Activated CD4-positive, alpha-beta memory T cell treated with anti-CD3 and anti-CD28 coated beads for 36 hours (primary cell): Measurements from ENCODE around the gene BRMS1L. TPM values are rescaled to one million over a fixed set of nuclear protein-coding genes. Genes with fewer than 3 reads are reported as not detected.

Source experiments
- CTCF ChIA-PET: fragments of 350-600 bp; sonication (Branson Sonifier 250); formaldehyde crosslinking; loops from one replicate; lab custom pipeline; 2021; ENCODE audit warnings: antibody characterized with exemption, inconsistent platforms; lab: Charles Lee
- POLR2A ChIA-PET: fragments of 350-600 bp; sonication (Branson Sonifier 250); formaldehyde crosslinking; loops from one replicate; lab custom pipeline; 2021; ENCODE audit warnings: antibody characterized with exemption; lab: Charles Lee
- DNase-seq: peaks from one replicate; pipeline ENCODE4 v3.0.0-alpha.2; 2020
- H3K27ac Mint-ChIP-seq: one replicate; pipeline ENCODE4 v1.8.0; 2021; ENCODE audit warnings: mixed read lengths
- H3K27me3 Mint-ChIP-seq: one replicate; pipeline ENCODE4 v1.8.0; 2021; ENCODE audit warnings: mixed read lengths
- H3K36me3 Mint-ChIP-seq: one replicate; pipeline ENCODE4 v1.8.0; 2021; ENCODE audit warnings: mixed read lengths
- H3K4me1 Mint-ChIP-seq: one replicate; pipeline ENCODE4 v1.8.0; 2021; ENCODE audit warnings: low read depth, mixed read lengths
- H3K4me3 Mint-ChIP-seq: one replicate; pipeline ENCODE4 v1.8.0; 2021; ENCODE audit warnings: mild to moderate bottlenecking, mixed read lengths
- H3K9me3 Mint-ChIP-seq: one replicate; pipeline ENCODE4 v1.8.0; 2021; ENCODE audit warnings: mixed read lengths
- intact Hi-C: fragments of 100-400 bp; cut with micrococcal nuclease; formaldehyde crosslinking; loops from one replicate; pipeline ENCODE4 v1.15.1; 2023
- total RNA-seq, 2 experiments: library from RNA; stranded (reverse); gene quantifications; one replicate each; pipeline ENCODE4 v1.2.3, GENCODE V29; 2021

BRMS1L gene
- total RNA-seq, 2 experiments from 2014 or later, result 5.6 to 6.1 TPM

DNA sequence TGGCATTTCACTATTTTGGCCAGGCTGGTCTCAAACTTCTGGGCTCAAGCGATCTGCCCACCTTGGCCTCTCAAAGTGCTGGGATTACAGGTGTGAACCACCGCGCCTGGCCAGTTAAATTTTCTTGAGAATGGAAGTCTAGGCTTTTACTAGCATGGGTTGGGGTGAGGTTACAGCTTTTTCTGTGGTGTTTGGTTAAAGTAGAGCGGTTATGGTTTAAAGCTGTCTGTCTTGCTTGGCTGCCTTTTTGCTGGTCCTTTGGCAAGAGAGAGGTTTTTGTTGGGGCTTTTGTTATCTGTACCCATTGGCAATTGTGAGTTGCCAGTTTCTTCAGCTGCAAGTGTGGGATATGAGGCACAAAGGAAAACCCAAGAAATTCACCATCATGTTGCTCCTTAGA is 84.1 kb downstream of the BRMS1L start:
- no peak overlapping the region for H3K27ac Mint-ChIP-seq
- H3K27me3 Mint-ChIP-seq, result peaks cover 4% of the 10 kb centered on the region
- H3K4me3 Mint-ChIP-seq, result no peak overlapping the region
- ChIA-PET POLR2A (no interaction called here), CTCF (no interaction called here)
- H3K4me1 Mint-ChIP-seq, result no peaks in the 10 kb centered on the region
- H3K36me3 Mint-ChIP-seq, result no peaks in the 10 kb centered on the region
- intact Hi-C loops, result no loop called here
- no peak for DNase-seq
- no peaks in the 10 kb centered on the region for H3K9me3 Mint-ChIP-seq

DNA sequence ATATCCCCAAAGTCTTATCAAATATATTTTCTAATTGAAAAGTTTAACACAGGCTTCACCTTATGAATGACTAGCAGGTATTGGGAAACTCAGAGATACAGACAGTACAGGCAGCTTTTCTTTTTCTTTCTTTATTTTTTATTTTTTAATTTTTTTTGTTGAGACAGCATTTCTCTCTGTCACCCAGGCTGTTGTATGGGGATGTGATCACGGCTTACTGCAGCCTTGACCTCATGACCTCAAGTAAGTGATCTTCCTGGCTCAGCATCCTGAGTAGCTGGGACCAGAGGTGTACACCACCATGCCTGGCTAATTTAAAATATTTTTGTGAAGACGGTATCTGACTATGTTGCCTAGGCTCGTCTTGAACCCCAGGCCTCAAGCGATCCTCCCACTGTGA is 85.0 kb downstream of the BRMS1L start:
- intact Hi-C loops, result no loop called here
- no peaks in the 10 kb centered on the region for H3K4me1 Mint-ChIP-seq
- POLR2A ChIA-PET, result no interaction called here
- no peak overlapping the region for H3K27ac Mint-ChIP-seq
- CTCF ChIA-PET, result no interaction called here
- H3K36me3 Mint-ChIP-seq, result no peaks in the 10 kb centered on the region
- peaks cover 4% of the 10 kb centered on the region for H3K27me3 Mint-ChIP-seq
- no peaks in the 10 kb centered on the region for H3K9me3 Mint-ChIP-seq
- no peak overlapping the region for H3K4me3 Mint-ChIP-seq
- no peak for DNase-seq

GRCh38 chr14:35915185-35915584 is 89.0 kb downstream of the BRMS1L start:
- ChIA-PET CTCF (no interaction called here), POLR2A (no interaction called here)
- DNase-seq, result no peak
- Mint-ChIP-seq H3K4me1 (no peaks in the 10 kb centered on the region), H3K4me3 (no peak overlapping the region), H3K27me3 (peaks cover 7% of the 10 kb centered on the region), H3K27ac (no peak overlapping the region), H3K9me3 (peaks cover 10% of the 10 kb centered on the region), H3K36me3 (peaks cover 2% of the 10 kb centered on the region)
- intact Hi-C loops, result no loop called here

DNA sequence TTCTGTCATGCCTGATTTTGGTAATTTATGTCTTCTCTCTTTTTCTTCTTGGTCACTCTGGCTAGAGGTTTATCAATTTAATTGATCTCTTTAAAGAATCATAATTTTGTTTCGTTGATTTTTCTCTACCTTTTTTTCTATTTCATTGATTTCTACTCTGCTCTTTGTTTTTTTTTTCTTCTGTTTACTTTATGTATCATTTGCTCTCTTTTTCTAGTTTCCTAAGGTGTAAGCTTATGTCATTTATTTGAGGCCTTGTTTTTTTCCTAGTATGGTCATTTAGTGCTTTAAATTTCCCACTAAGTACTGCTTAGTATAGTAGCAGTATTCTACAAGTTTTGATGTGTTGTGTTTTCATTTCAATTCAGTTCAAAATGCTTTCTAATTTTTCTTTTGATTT is 89.6 kb downstream of the BRMS1L start:
- intact Hi-C loops, result no loop called here
- Mint-ChIP-seq H3K4me3 (no peak overlapping the region), H3K27me3 (peaks cover 9% of the 10 kb centered on the region), H3K4me1 (no peaks in the 10 kb centered on the region), H3K9me3 (peaks cover 14% of the 10 kb centered on the region), H3K27ac (no peak overlapping the region), H3K36me3 (peaks cover 5% of the 10 kb centered on the region)
- CTCF ChIA-PET, result no interaction called here
- POLR2A ChIA-PET, result no interaction called here
- DNase-seq, result no peak

Other genes starting within 250 kb of the BRMS1L start
- gene RALGAPA1, start 17.0 kb upstream of the BRMS1L start, total RNA-seq, result 10 to 100 TPM; 23.0 to 26.7 TPM